Lower leg skin (tissue), 3 donors: ENCODE data around the gene BACH1.

ENCODE experiments used
- POLR2A ChIP-seq, 2 donors: fragments of 450-650 bp; IDR thresholded peaks; one replicate each; pipeline ENCODE4 v1.6.1; 2016 to 2017; ENCODE audit warnings: antibody characterized with exemption in 2 of 2, mild to moderate bottlenecking in 1 of 2, moderate library complexity in 1 of 2
- TF ChIP-seq, protein P1 (sequence below), 3 donors: fragments of 450-650 bp; IDR thresholded peaks; one replicate each; pipeline ENCODE4 v1.5.1; 2016; ENCODE audit warnings: antibody characterized with exemption in 3 of 3, mild to moderate bottlenecking in 3 of 3, moderate library complexity in 2 of 3

DNA sequence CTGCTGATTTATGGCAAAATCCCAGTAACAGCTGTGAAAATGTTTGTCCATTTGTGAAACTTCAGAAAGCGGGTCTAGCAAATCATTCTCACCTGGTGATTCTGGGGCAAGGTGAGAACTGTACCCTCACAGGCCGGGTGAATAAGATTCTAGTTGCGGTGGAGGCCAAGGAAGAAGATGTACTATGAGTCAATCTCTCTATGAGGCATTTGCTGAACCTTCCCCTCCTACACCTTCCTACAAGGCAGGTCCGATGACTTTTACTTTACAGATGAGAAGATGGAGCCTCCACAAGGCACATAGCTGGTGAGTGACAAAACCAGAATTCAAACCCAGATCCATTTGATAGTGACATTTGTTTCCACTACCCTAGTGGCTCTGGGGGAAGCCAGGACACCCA is 72.7 kb downstream of the BACH1 start:
- TF ChIP-seq, protein P1, sequence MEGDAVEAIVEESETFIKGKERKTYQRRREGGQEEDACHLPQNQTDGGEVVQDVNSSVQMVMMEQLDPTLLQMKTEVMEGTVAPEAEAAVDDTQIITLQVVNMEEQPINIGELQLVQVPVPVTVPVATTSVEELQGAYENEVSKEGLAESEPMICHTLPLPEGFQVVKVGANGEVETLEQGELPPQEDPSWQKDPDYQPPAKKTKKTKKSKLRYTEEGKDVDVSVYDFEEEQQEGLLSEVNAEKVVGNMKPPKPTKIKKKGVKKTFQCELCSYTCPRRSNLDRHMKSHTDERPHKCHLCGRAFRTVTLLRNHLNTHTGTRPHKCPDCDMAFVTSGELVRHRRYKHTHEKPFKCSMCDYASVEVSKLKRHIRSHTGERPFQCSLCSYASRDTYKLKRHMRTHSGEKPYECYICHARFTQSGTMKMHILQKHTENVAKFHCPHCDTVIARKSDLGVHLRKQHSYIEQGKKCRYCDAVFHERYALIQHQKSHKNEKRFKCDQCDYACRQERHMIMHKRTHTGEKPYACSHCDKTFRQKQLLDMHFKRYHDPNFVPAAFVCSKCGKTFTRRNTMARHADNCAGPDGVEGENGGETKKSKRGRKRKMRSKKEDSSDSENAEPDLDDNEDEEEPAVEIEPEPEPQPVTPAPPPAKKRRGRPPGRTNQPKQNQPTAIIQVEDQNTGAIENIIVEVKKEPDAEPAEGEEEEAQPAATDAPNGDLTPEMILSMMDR (IDR thresholded peaks at IDR 0.05) = no peak
- no peak for TF ChIP-seq POLR2A (IDR thresholded peaks at IDR 0.05)
